Gastroesophageal sphincter (tissue), 3 donors: ENCODE data around the gene SZT2.

Experiments used
- POLR2AphosphoS5 ChIP-seq: sonication (generic); formaldehyde crosslinking; IDR thresholded peaks from one replicate; pipeline ENCODE4 v1.6.1; 2017; ENCODE audit warnings: antibody characterized with exemption
- TF ChIP-seq, protein P1 (sequence below), 4 experiments: fragments of 200-600 bp in 2 of 4; fragments of 450-650 bp in 2 of 4; sonication (generic) in 1 of 4; IDR thresholded peaks; one replicate each; pipeline ENCODE4 v1.5.1; 2017 to 2019; ENCODE audit warnings: antibody characterized with exemption in 4 of 4, mild to moderate bottlenecking in 2 of 4, moderate library complexity in 2 of 4

DNA sequence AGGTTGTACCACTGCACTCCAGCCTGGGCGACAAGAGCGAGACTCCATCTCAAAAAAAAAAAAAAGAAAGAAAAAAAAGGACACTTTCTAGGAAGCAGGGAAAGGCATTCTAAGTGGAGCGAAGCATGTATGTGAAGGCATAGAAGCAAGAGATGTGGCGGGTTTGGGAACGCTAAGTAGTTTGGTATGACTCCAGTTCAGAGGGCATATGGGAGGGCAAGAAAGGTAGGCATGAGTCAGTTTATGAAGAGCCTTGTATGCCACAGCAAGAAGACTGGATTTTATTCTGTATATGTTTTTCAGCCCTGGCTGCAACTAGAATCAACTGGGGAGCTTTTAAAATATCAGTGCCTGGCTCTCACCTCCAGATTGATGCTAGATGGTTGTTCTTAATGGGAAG, 17.5 kb upstream of the SZT2 start:
- TF ChIP-seq, protein P1, sequence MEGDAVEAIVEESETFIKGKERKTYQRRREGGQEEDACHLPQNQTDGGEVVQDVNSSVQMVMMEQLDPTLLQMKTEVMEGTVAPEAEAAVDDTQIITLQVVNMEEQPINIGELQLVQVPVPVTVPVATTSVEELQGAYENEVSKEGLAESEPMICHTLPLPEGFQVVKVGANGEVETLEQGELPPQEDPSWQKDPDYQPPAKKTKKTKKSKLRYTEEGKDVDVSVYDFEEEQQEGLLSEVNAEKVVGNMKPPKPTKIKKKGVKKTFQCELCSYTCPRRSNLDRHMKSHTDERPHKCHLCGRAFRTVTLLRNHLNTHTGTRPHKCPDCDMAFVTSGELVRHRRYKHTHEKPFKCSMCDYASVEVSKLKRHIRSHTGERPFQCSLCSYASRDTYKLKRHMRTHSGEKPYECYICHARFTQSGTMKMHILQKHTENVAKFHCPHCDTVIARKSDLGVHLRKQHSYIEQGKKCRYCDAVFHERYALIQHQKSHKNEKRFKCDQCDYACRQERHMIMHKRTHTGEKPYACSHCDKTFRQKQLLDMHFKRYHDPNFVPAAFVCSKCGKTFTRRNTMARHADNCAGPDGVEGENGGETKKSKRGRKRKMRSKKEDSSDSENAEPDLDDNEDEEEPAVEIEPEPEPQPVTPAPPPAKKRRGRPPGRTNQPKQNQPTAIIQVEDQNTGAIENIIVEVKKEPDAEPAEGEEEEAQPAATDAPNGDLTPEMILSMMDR (IDR thresholded peaks at IDR 0.05), result no peak
- TF ChIP-seq POLR2AphosphoS5, result no peak
